ENCODE results near the gene SPSB3.

- TF ChIP-seq, protein P1, sequence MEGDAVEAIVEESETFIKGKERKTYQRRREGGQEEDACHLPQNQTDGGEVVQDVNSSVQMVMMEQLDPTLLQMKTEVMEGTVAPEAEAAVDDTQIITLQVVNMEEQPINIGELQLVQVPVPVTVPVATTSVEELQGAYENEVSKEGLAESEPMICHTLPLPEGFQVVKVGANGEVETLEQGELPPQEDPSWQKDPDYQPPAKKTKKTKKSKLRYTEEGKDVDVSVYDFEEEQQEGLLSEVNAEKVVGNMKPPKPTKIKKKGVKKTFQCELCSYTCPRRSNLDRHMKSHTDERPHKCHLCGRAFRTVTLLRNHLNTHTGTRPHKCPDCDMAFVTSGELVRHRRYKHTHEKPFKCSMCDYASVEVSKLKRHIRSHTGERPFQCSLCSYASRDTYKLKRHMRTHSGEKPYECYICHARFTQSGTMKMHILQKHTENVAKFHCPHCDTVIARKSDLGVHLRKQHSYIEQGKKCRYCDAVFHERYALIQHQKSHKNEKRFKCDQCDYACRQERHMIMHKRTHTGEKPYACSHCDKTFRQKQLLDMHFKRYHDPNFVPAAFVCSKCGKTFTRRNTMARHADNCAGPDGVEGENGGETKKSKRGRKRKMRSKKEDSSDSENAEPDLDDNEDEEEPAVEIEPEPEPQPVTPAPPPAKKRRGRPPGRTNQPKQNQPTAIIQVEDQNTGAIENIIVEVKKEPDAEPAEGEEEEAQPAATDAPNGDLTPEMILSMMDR (CRISPR knock-in tag; IDR thresholded peaks at IDR 0.05) = peak; percentile 48
- no peak for TF ChIP-seq ZNF235 (CRISPR knock-in tag; IDR thresholded peaks at IDR 0.05; ENCODE audit: borderline replicate concordance)
- TF ChIP-seq CBX5 (CRISPR knock-in tag; IDR thresholded peaks at IDR 0.05; ENCODE audit: borderline replicate concordance) = no peak
- TF ChIP-seq KAT7 (CRISPR knock-in tag; IDR thresholded peaks at IDR 0.05; ENCODE audit: borderline replicate concordance) = no peak
These were observed 18.6 kb downstream of the SPSB3 start for GRCh38 chr16:1763521-1764511.

All from HepG2 (cell line).